ENCODE data around the gene HNMT. TPM values are rescaled to one million over a fixed set of nuclear protein-coding genes. Genes with fewer than 3 reads are reported as not detected.
A peak's percentile ranks its signal among the peaks of the same experiment; 100 is the strongest.

HNMT gene
- total and polyA plus RNA-seq, 2 of the 13 experiments (the other 11 are each of a cell fraction or from before 2014, with no cell fraction given), result 279 to 309 TPM

DNA sequence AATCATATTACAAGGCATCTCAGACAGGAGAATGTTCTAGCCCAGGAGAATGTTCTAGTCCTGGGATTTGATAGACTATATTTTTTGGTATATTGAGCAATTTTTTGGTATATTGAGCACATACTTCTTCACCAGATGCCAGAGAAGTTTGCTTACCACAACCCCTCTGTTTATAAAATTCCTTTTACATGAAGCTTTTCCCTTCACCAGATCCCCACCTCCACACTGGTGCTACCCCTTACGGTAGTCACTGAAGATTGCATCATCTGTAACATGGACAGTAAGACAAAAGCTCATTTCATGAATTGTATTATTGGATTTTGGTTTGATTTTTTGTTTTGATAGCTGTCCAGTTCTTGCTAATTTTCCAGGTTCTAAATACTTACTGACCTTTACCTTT is 7.2 kb upstream of the HNMT start (continued):
- TF ChIP-seq, protein P1, sequence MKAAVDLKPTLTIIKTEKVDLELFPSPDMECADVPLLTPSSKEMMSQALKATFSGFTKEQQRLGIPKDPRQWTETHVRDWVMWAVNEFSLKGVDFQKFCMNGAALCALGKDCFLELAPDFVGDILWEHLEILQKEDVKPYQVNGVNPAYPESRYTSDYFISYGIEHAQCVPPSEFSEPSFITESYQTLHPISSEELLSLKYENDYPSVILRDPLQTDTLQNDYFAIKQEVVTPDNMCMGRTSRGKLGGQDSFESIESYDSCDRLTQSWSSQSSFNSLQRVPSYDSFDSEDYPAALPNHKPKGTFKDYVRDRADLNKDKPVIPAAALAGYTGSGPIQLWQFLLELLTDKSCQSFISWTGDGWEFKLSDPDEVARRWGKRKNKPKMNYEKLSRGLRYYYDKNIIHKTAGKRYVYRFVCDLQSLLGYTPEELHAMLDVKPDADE (CRISPR knock-in tag; IDR thresholded peaks at IDR 0.05), result no peak
- TF ChIP-seq, protein P2, sequence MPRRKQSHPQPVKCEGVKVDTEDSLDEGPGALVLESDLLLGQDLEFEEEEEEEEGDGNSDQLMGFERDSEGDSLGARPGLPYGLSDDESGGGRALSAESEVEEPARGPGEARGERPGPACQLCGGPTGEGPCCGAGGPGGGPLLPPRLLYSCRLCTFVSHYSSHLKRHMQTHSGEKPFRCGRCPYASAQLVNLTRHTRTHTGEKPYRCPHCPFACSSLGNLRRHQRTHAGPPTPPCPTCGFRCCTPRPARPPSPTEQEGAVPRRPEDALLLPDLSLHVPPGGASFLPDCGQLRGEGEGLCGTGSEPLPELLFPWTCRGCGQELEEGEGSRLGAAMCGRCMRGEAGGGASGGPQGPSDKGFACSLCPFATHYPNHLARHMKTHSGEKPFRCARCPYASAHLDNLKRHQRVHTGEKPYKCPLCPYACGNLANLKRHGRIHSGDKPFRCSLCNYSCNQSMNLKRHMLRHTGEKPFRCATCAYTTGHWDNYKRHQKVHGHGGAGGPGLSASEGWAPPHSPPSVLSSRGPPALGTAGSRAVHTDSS (CRISPR knock-in tag; conservative IDR thresholded peaks at IDR 0.05), result no peak
- TF ChIP-seq ZNF746 (CRISPR knock-in tag; IDR thresholded peaks at IDR 0.05) (no peak), SPEN (CRISPR knock-in tag; IDR thresholded peaks at IDR 0.05; ENCODE audit: low read depth) (no peak), ZSCAN25 (CRISPR knock-in tag; IDR thresholded peaks at IDR 0.05) (no peak), CEBPG (CRISPR knock-in tag; IDR thresholded peaks at IDR 0.05) (peak; percentile 98), RFXAP (CRISPR knock-in tag; IDR thresholded peaks at IDR 0.05; ENCODE audit: borderline replicate concordance) (no peak), BRCA1 (CRISPR knock-in tag; IDR thresholded peaks at IDR 0.05) (no peak), ZFP37 (CRISPR knock-in tag; IDR thresholded peaks at IDR 0.05; ENCODE audit: borderline replicate concordance) (no peak), PRMT3 (CRISPR knock-in tag; IDR thresholded peaks at IDR 0.05; ENCODE audit: borderline replicate concordance, low read depth) (no peak), ZNF619 (CRISPR knock-in tag; IDR thresholded peaks at IDR 0.05) (no peak), TARDBP (CRISPR knock-in tag; IDR thresholded peaks at IDR 0.05) (no peak), HMG20A (CRISPR knock-in tag; IDR thresholded peaks at IDR 0.05; ENCODE audit: borderline replicate concordance) (peak; percentile 65), RAD51 (IDR thresholded peaks at IDR 0.05; ENCODE audit: borderline replicate concordance) (no peak), JARID2 (CRISPR knock-in tag; IDR thresholded peaks at IDR 0.05; ENCODE audit: insufficient replicate concordance) (no peak), ZNF547 (CRISPR knock-in tag; IDR thresholded peaks at IDR 0.05) (no peak), NFYB (CRISPR knock-in tag; IDR thresholded peaks at IDR 0.05) (no peak), POLR2G (IDR thresholded peaks at IDR 0.05; ENCODE audit: low read depth, low read length) (no peak)
- TF ChIP-seq, protein P3, sequence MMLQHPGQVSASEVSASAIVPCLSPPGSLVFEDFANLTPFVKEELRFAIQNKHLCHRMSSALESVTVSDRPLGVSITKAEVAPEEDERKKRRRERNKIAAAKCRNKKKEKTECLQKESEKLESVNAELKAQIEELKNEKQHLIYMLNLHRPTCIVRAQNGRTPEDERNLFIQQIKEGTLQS (CRISPR knock-in tag; IDR thresholded peaks at IDR 0.05), result peak; percentile 85
- TF ChIP-seq, protein P4, sequence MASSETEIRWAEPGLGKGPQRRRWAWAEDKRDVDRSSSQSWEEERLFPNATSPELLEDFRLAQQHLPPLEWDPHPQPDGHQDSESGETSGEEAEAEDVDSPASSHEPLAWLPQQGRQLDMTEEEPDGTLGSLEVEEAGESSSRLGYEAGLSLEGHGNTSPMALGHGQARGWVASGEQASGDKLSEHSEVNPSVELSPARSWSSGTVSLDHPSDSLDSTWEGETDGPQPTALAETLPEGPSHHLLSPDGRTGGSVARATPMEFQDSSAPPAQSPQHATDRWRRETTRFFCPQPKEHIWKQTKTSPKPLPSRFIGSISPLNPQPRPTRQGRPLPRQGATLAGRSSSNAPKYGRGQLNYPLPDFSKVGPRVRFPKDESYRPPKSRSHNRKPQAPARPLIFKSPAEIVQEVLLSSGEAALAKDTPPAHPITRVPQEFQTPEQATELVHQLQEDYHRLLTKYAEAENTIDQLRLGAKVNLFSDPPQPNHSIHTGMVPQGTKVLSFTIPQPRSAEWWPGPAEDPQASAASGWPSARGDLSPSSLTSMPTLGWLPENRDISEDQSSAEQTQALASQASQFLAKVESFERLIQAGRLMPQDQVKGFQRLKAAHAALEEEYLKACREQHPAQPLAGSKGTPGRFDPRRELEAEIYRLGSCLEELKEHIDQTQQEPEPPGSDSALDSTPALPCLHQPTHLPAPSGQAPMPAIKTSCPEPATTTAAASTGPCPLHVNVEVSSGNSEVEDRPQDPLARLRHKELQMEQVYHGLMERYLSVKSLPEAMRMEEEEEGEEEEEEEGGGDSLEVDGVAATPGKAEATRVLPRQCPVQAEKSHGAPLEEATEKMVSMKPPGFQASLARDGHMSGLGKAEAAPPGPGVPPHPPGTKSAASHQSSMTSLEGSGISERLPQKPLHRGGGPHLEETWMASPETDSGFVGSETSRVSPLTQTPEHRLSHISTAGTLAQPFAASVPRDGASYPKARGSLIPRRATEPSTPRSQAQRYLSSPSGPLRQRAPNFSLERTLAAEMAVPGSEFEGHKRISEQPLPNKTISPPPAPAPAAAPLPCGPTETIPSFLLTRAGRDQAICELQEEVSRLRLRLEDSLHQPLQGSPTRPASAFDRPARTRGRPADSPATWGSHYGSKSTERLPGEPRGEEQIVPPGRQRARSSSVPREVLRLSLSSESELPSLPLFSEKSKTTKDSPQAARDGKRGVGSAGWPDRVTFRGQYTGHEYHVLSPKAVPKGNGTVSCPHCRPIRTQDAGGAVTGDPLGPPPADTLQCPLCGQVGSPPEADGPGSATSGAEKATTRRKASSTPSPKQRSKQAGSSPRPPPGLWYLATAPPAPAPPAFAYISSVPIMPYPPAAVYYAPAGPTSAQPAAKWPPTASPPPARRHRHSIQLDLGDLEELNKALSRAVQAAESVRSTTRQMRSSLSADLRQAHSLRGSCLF (CRISPR knock-in tag; IDR thresholded peaks at IDR 0.05; ENCODE audit: borderline replicate concordance), result no peak
- TF ChIP-seq, protein P5, sequence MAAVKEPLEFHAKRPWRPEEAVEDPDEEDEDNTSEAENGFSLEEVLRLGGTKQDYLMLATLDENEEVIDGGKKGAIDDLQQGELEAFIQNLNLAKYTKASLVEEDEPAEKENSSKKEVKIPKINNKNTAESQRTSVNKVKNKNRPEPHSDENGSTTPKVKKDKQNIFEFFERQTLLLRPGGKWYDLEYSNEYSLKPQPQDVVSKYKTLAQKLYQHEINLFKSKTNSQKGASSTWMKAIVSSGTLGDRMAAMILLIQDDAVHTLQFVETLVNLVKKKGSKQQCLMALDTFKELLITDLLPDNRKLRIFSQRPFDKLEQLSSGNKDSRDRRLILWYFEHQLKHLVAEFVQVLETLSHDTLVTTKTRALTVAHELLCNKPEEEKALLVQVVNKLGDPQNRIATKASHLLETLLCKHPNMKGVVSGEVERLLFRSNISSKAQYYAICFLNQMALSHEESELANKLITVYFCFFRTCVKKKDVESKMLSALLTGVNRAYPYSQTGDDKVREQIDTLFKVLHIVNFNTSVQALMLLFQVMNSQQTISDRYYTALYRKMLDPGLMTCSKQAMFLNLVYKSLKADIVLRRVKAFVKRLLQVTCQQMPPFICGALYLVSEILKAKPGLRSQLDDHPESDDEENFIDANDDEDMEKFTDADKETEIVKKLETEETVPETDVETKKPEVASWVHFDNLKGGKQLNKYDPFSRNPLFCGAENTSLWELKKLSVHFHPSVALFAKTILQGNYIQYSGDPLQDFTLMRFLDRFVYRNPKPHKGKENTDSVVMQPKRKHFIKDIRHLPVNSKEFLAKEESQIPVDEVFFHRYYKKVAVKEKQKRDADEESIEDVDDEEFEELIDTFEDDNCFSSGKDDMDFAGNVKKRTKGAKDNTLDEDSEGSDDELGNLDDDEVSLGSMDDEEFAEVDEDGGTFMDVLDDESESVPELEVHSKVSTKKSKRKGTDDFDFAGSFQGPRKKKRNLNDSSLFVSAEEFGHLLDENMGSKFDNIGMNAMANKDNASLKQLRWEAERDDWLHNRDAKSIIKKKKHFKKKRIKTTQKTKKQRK (IDR thresholded peaks at IDR 0.05; ENCODE audit: low read length), result no peak

Data from HepG2 (cell line).